Measurements from ENCODE around the gene DSG1.

DSG1 gene

DNA sequence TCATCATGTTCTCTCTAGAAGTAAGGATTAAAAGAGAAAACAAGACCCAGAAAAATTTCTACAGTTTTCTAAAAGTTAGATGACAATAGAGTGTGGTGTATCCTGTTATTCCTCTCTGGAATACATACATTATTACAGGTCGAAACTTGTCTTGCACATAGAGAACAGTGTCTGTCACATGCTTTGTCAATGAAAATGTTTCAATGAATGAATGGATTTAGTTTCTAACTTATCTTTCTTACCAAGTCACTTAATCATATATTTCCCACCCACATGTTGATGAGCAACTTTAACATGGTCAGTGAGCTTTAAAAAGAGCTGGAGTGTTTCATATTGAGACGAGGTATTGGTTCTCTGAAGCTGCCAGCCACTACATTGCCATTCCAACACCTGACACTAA lies 63.0 kb downstream of the DSG1 start:
- no peak overlapping the region for H3K4me3 ChIP-seq (ENCODE audit: low read length)
- no peak for TF ChIP-seq ZNF274 (IDR thresholded peaks at IDR 0.05; ENCODE audit: low read depth, low read length)

DNA sequence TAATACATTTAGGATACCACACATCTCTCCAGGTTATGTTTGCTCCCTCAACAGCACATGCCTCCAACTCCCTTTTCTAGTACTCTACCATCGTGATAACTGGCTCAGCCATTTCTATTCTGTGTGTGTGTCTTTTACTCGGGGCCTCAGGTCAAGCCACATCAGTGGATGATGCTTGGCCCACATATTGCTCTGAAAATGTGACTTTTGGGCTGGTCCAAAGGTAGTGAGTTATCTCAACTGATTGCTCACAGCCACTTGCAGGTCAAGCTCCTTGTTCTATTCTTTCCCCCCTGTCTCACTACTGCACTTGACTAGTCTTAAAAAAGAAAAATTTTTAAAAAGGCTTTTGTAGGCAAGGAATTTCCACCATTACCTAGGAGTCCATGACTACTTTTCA lies 64.1 kb downstream of the DSG1 start:
- TF ChIP-seq ZNF274 (IDR thresholded peaks at IDR 0.05; ENCODE audit: low read depth, low read length) = no peak
- H3K4me3 ChIP-seq (ENCODE audit: low read length) = no peak overlapping the region

DNA sequence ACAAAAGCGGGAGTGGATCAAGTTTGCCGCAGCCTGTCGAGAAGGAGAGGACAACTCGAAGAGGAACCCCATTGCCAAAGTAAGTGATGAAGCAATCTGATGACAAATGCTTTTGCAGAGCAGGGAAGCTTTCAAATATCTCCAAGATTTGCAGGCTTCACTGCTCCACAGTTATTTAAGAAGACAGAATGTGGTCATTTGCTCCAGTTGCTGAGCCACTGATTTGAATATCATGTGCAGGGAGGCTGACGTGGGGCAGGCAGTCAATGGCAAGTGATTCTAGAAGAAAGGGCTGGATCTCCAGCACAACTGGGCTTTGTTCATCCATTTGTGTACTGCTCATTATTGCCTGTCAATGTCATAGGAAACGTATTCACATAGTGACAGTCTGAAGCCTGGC lies 68.8 kb downstream of the DSG1 start:
- H3K4me3 ChIP-seq (ENCODE audit: low read length) = no peak overlapping the region
- TF ChIP-seq ZNF274 (IDR thresholded peaks at IDR 0.05; ENCODE audit: low read depth, low read length) = no peak

DNA sequence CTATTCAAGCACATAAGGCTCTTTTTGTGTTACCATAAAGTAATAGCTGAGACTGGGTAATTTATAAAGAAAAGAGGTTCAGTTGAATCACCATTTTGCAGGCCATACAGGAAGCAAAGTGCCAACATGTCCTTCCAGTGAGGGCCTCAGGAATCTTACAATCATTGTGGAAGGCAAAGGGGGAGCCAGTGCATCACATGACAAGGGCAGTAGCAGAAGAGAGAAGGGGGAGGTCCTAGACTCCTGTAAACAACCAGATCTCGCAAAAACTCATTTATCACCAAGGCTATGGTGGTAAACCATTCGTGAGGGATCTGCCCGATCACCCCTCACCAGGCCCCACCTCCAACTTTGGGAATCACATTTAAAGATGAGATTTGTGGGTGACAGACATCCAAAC lies 75.3 kb downstream of the DSG1 start:
- TF ChIP-seq ZNF274 (IDR thresholded peaks at IDR 0.05; ENCODE audit: low read depth, low read length) = no peak
- H3K4me3 ChIP-seq (ENCODE audit: low read length) = no peak overlapping the region

DNA sequence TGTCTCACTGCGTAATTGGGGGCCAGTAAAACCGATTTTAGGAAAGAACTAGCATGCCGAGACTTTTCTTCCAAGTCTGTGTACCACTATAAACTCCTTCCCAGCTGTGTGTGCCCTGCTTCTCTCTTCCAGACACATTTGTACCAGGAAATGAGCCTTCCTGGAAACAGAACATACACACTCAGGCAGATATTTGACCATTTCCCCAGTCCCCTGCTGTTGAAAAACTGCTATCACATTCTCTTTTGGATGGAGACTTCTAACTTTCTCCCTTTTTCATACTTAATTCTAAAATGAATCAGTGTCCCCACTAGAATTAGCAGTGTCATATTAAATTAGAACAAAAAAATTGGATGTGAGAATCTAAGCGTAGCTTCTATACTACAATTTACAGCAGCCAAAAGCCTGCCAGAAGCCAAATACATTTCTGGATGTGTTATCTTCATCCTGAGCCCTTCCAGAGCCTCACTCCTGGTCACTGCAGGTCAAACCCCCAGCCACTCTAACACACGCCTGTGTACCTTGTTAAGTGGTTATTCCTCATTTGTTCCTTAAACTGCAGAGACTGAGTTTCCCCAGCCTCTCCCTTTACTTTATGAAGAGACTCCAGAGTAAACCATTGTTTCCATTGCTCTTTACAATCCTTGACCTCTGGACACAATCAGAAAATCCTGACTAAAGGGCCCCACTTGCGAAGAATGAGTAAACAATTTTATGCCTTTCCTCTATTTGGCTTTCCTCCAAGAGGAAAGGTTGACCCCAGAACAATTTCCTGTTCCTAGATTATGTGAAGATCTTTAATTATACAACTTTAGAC lies 79.0 kb downstream of the DSG1 start:
- H3K4me3 ChIP-seq (ENCODE audit: low read length) = no peak overlapping the region
- no peak for TF ChIP-seq ZNF274 (IDR thresholded peaks at IDR 0.05; ENCODE audit: low read depth, low read length)

DNA sequence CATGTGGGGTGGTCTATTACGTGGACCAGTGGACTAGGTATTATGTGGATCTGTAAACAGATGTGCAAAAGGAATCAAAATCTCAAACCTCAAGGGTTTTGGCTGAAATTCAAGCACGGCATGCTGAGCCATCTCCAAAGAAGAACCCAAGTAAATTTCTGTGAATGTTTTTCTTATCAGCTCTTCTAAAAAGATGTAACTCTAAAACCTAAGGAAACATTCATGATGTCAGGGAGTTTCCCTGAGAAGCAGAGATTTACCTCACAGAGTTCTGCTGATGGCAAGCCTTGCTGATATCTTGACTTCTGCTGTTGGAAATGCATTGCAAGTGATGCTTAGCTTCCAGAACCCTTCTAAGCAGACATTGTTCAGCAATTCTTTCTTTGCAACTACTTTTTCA lies 80.2 kb downstream of the DSG1 start:
- TF ChIP-seq ZNF274 (IDR thresholded peaks at IDR 0.05; ENCODE audit: low read depth, low read length) = no peak
- H3K4me3 ChIP-seq (ENCODE audit: low read length) = no peak overlapping the region

DNA sequence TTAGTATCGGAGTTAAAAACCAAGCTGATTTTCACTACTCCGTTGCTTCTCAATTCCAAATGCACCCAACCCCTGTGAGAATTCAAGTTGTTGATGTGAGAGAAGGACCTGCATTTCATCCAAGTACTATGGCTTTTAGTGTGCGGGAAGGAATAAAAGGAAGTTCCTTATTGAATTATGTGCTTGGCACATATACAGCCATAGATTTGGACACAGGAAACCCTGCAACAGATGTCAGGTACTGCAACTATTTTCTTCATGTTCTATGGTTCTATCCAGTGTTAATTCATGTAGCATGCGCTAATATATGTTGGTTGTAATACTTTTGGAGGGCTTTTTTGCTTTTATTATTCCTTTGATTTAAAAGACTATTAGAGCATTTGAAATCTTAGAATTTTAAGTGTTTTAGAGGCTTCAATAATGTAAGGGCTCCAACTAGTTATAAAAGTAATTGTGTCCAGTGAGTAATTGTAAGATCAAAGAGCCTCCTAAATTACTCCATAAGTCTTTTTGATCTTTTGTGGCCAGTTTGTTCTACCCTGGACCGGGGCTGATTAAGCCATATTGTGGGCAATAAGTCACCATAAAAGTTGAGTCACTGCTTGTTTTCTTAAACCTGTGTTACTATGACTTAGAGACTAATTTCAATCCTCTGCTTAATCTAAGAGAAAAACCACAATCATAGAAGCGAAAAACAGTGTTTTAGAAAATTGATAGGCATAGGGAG lies 81.5 kb downstream of the DSG1 start:
- H3K4me3 ChIP-seq (ENCODE audit: low read length) = no peak overlapping the region
- TF ChIP-seq ZNF274 (IDR thresholded peaks at IDR 0.05; ENCODE audit: low read depth, low read length) = no peak

DNA sequence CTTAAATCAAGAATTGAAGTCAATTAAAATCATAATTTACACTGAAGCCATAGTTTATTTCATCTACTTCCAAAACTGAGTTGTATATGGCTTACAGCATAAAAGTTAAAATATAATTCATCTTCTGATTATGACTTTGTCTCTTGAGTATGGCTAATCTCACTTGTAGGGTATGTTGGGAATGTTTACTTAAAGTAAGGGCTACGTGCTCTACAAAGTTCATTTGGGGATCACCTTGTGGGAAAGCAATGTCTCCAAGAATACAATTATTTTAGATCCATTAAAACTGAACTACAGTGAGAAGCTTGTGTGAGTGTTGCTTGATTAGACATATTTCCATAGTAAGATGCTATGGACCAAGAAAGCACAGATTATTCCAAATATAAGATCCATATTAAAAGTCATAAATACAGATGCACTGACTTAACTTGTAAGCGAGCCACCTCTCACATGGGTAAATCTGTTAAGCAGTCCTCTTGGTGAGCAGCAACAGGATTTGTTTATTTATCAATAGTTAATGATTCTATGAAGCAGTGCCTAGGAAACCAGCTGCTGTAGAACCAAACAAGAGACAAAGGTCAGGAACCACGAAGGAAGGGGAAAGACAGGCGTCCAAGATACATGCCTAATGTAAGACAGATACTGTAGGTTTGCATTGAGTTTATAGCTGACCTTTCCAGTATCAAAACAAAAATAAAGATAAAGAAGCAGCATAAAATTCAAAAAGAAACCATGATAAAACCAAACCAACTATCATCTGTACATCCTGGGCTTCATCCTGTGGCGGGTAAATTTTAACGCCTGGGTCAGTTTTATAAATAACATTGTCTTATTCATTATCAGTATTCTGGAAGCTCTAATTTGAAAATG lies 83.4 kb downstream of the DSG1 start:
- no peak overlapping the region for H3K4me3 ChIP-seq (ENCODE audit: low read length)
- TF ChIP-seq ZNF274 (IDR thresholded peaks at IDR 0.05; ENCODE audit: low read depth, low read length) = no peak

DNA sequence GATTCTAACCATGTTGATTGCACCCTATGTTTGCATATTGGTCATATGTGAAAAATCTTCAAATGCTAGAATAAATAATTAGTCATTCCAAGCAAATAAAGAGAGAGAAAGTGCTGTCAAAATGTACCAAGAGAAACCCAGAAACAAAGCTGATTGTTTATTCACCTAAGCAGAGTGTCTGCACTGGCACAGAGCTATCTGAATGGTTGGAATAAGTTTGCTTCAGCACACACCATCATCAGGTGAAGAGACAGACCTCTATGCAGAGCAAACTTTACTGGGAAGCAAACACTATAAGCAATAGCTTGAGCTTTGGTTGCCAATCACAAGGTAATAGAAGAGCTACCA lies 84.0 kb downstream of the DSG1 start:
- H3K4me3 ChIP-seq (ENCODE audit: low read length) = no peak overlapping the region
- no peak for TF ChIP-seq ZNF274 (IDR thresholded peaks at IDR 0.05; ENCODE audit: low read depth, low read length)

DNA sequence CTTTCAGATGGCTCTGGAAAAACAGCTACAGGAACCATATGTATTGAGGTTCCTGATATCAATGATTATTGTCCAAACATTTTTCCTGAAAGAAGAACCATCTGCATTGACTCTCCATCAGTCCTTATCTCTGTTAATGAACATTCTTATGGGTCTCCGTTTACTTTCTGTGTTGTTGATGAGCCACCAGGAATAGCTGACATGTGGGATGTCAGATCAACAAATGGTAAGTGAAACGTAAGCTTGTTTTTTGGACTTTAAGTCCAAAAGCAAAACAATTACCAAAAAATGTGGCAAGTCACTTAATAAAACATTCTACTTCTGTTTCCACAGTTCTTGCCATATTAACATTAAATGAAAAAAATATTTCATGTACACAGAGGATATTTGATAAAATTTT lies 85.4 kb downstream of the DSG1 start:
- TF ChIP-seq ZNF274 (IDR thresholded peaks at IDR 0.05; ENCODE audit: low read depth, low read length) = no peak
- no peak overlapping the region for H3K4me3 ChIP-seq (ENCODE audit: low read length)
